Right lobe of liver (tissue), 6 donors: ENCODE results near the gene USP40. TPM values are rescaled to one million over a fixed set of nuclear protein-coding genes. Genes with fewer than 3 reads are reported as not detected.
A peak's percentile ranks its signal among the peaks of the same experiment; 100 is the strongest.

Experiments
- ATAC-seq, 4 donors: fragments of 200-7000 bp; cut with Tn5 transposase; one replicate each; pipeline ENCODE4 v1.9.1; 2020; ENCODE audit warnings: mild to moderate bottlenecking in 4 of 4, moderate library complexity in 4 of 4
- DNase-seq, 3 donors: peaks; one replicate each; pipeline ENCODE4 v3.0.0-alpha.2; 2020
- H3K27ac ChIP-seq, 3 donors: fragments of 200-600 bp; one replicate each; pipeline ENCODE4 v1.8.0; 2022
- H3K27me3 ChIP-seq, 2 donors: fragments of 200-600 bp; one replicate each; pipeline ENCODE4 v1.8.0; 2022
- H3K36me3 ChIP-seq, 4 donors: fragments of 200-600 bp; sonication (generic) in 1 of 4; one replicate each; pipeline versions ENCODE4 v1.5.1 to v1.8.0; 2017 to 2022; ENCODE audit warnings: control low read depth in 1 of 4
- H3K4me1 ChIP-seq, 4 donors: fragments of 200-600 bp; sonication (generic) in 1 of 4; one replicate each; pipeline versions ENCODE4 v1.5.1 to v1.8.0; 2017 to 2022; ENCODE audit warnings: control low read depth in 1 of 4
- H3K4me3 ChIP-seq, 3 donors: fragments of 200-600 bp; one replicate each; pipeline ENCODE4 v1.8.0; 2022
- H3K9me3 ChIP-seq, 4 donors: fragments of 200-600 bp; sonication (generic) in 1 of 4; one replicate each; pipeline versions ENCODE4 v1.5.1 to v1.8.0; 2017 to 2022; ENCODE audit warnings: control low read depth in 1 of 4
- CTCF ChIP-seq, 4 donors: fragments of 200-600 bp in 3 of 4; fragments of 450-650 bp in 1 of 4; IDR thresholded peaks; one replicate each; pipeline versions ENCODE4 v1.5.1 to v1.8.0; 2016 to 2022; ENCODE audit warnings: antibody characterized with exemption in 4 of 4, mild to moderate bottlenecking in 2 of 4
- POLR2A ChIP-seq: fragments of 450-650 bp; IDR thresholded peaks from one replicate; pipeline ENCODE4 v1.6.1; 2017; ENCODE audit warnings: antibody characterized with exemption, mild to moderate bottlenecking
- WGBS: methylation state at CpG from one replicate; pipeline ENCODE4 v1.1.6; 2018; ENCODE audit warnings: low coverage, low lambda C conversion rate; ENCODE audit not compliant: insufficient coverage; ENCODE audit errors: missing lambda C conversion rate; 5-methylcytosine and 5-hydroxymethylcytosine counted together
- intact Hi-C, 2 donors: fragments of 100-400 bp; cut with DNase I; formaldehyde crosslinking; loops; one replicate each; pipeline versions ENCODE4 v1.11.2 to v1.14.1; 2022
- total RNA-seq, 6 experiments: library from RNA; depleted of rRNA in 2 of 6; stranded (reverse); fragments of >200 nt in 2 of 6; fragmentation: NEBNext Ultra II Directional in 3 of 6; extraction: Animal tissue kit (Norgen Biotek cat#: 25700) in 3 of 6; gene quantifications; one replicate each; pipeline versions ENCODE4 v1.1.0 to v1.2.4, GENCODE V29; 2016 to 2023
- donor health status: DM: no; HTN: yes; CAD: no.
- donor health status: DM: no; HTN: no; CAD: no.
- donor health status: DM: no; HTN: no; CAD: no.
- donor health status: DM: no; HTN: yes; CAD: no.
- donor health status: DM: no; HTN: yes; CAD: no.

USP40 gene
- total RNA-seq, 6 experiments from 2014 or later = 19.9 to 38.8 (median 27.0) TPM

GRCh38 chr2:233459426-233459825 lies 107.2 kb downstream of the USP40 start:
- no peaks in the 10 kb centered on the region for H3K4me1 ChIP-seq
- no peak overlapping the region for H3K4me3 ChIP-seq
- TF ChIP-seq CTCF (IDR thresholded peaks at IDR 0.05) (no peak), POLR2A (no peak)
- peaks cover 0 to 38% (median 15%) of the 10 kb centered on the region in 4 donors for H3K36me3 ChIP-seq
- H3K27ac ChIP-seq = no peak overlapping the region
- WGBS = no CpG with 5 or more reads among the region's 10 CpGs
- intact Hi-C loops = no loop called here
- no peaks in the 10 kb centered on the region for H3K9me3 ChIP-seq
- DNase-seq = peak in 1 of 3 donors; percentile 5
- ATAC-seq = no peak
- H3K27me3 ChIP-seq = no peaks in the 10 kb centered on the region

GRCh38 chr2:233458826-233459225 lies 107.8 kb downstream of the USP40 start:
- intact Hi-C loops = no loop called here
- H3K4me1 ChIP-seq = no peaks in the 10 kb centered on the region
- TF ChIP-seq CTCF (IDR thresholded peaks at IDR 0.05) = no peak
- ATAC-seq (no peak), DNase-seq (peak in 1 of 3 donors; percentile 8)
- H3K27ac ChIP-seq = no peak overlapping the region
- H3K4me3 ChIP-seq = no peak overlapping the region
- peaks cover 0 to 32% (median 15%) of the 10 kb centered on the region in 4 donors for H3K36me3 ChIP-seq
- no peaks in the 10 kb centered on the region for H3K27me3 ChIP-seq
- H3K9me3 ChIP-seq = no peaks in the 10 kb centered on the region
- 93% methylated on average over 3 of the region's 8 CpGs for WGBS

GRCh38 chr2:233458031-233458610 lies 108.5 kb downstream of the USP40 start:
- peaks cover 0 to 29% (median 15%) of the 10 kb centered on the region in 4 donors for H3K36me3 ChIP-seq
- no peak overlapping the region for H3K27ac ChIP-seq
- TF ChIP-seq POLR2A = no peak
- TF ChIP-seq CTCF (IDR thresholded peaks at IDR 0.05) = no peak
- DNase-seq (peak in 2 of 3 donors; percentile 14 to 37), ATAC-seq (no peak)
- WGBS = no CpG with 5 or more reads among the region's 20 CpGs
- intact Hi-C loops = no loop called here
- H3K4me3 ChIP-seq = no peak overlapping the region
- no peaks in the 10 kb centered on the region for H3K27me3 ChIP-seq
- no peaks in the 10 kb centered on the region for H3K9me3 ChIP-seq
- H3K4me1 ChIP-seq = no peaks in the 10 kb centered on the region

- DNase-seq (peak in 1 of 3 donors; percentile 8), ATAC-seq (no peak)
- Histone ChIP-seq H3K36me3 (peaks cover 0 to 25% (median 14%) of the 10 kb centered on the region in 4 donors), H3K27me3 (no peaks in the 10 kb centered on the region), H3K27ac (no peak overlapping the region), H3K4me3 (no peak overlapping the region), H3K4me1 (no peaks in the 10 kb centered on the region), H3K9me3 (no peaks in the 10 kb centered on the region)
- intact Hi-C loops = no loop called here
- no peak for TF ChIP-seq POLR2A
- no peak for TF ChIP-seq CTCF (IDR thresholded peaks at IDR 0.05)
- 96% methylated on average over 4 of the region's 5 CpGs for WGBS
Measured at GRCh38 chr2:233457356-233457755, 109.2 kb downstream of the USP40 start.
